ENCODE data around the gene PCDHGB6. TPM values are rescaled to one million over a fixed set of nuclear protein-coding genes. Genes with fewer than 3 reads are reported as not detected.

PCDHGB6 gene
- total and polyA plus RNA-seq, 5 donors from 2014 or later = not detected

DNA sequence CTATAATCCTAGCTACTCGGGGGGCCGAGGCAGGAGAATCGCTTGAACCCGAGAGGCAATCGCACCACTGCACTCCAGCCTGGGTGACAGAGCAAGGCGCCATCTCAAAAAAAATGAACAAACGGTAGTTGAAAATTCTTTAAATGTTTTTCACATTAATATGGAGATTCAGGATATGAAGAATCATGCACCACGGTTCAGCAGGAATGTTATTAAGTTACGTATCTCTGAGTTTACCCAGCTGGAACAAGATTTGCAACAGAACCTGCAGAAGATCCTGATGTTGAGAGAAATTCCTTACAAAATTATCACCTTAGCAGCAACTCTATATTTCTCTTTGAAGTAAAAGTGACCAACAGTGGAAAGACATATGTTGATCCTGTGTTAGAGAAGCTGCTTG, 32.5 kb downstream of the PCDHGB6 start:
- Histone ChIP-seq H3K27me3 (ENCODE audit: control insufficient read depth, insufficient read depth, low read length) (peaks cover 3% of the 10 kb centered on the region), H3K36me3 (ENCODE audit: control insufficient read depth, insufficient read depth, low read length) (no peaks in the 10 kb centered on the region), H3K9me3 (ENCODE audit: control insufficient read depth in 2 of 2, low read length in 2 of 2) (no peaks in the 10 kb centered on the region), H3K4me3 (ENCODE audit: low read depth, low read length) (no peak overlapping the region), H3K4me1 (ENCODE audit: control insufficient read depth, insufficient read depth, low read length, poor library complexity, severe bottlenecking) (no peaks in the 10 kb centered on the region), H3K27ac (ENCODE audit: insufficient read depth, low read length, poor library complexity, severe bottlenecking) (no peak overlapping the region)
- Mint-ChIP-seq H3K9me3 (peaks cover 0 to 3% (median 2%) of the 10 kb centered on the region in 7 donors), H3K4me1 (no peaks in the 10 kb centered on the region), H3K27me3 (peaks cover 9% of the 10 kb centered on the region), H3K27ac (no peak overlapping the region), H3K36me3 (no peaks in the 10 kb centered on the region), H3K4me3 (no peak overlapping the region)
- no peak for DNase-seq
- ATAC-seq (ENCODE audit: low read depth in 2 of 2) = no peak

- Mint-ChIP-seq H3K4me1 (no peaks in the 10 kb centered on the region), H3K9me3 (peaks cover 0 to 3% (median 2%) of the 10 kb centered on the region in 7 donors), H3K27me3 (peaks cover 7% of the 10 kb centered on the region), H3K36me3 (no peaks in the 10 kb centered on the region), H3K27ac (no peak overlapping the region), H3K4me3 (no peak overlapping the region)
- Histone ChIP-seq H3K27me3 (ENCODE audit: control insufficient read depth, insufficient read depth, low read length) (peaks cover 3% of the 10 kb centered on the region), H3K4me3 (ENCODE audit: low read depth, low read length) (no peak overlapping the region), H3K4me1 (ENCODE audit: control insufficient read depth, insufficient read depth, low read length, poor library complexity, severe bottlenecking) (no peaks in the 10 kb centered on the region), H3K36me3 (ENCODE audit: control insufficient read depth, insufficient read depth, low read length) (no peaks in the 10 kb centered on the region), H3K27ac (ENCODE audit: insufficient read depth, low read length, poor library complexity, severe bottlenecking) (no peak overlapping the region), H3K9me3 (ENCODE audit: control insufficient read depth in 2 of 2, low read length in 2 of 2) (no peaks in the 10 kb centered on the region)
- ATAC-seq (ENCODE audit: low read depth in 2 of 2) (no peak), DNase-seq (no peak)
Measured at GRCh38 chr5:141441571-141442170, 33.9 kb downstream of the PCDHGB6 start.

Other genes starting within 250 kb of the PCDHGB6 start
Only the 30 nearest of the 37 such genes appear.
- gene PCDHB10, start 215.7 kb upstream of the PCDHGB6 start, total RNA-seq = not detected
- not detected for gene PCDHB10, start 215.7 kb upstream of the PCDHGB6 start, polyA plus RNA-seq
- gene PCDHB11, start 208.4 kb upstream of the PCDHGB6 start, total RNA-seq = not detected
- gene PCDHB11, start 208.4 kb upstream of the PCDHGB6 start, polyA plus RNA-seq = not detected
- gene PCDHB12, start 199.3 kb upstream of the PCDHGB6 start, total RNA-seq = not detected
- not detected for gene PCDHB12, start 199.3 kb upstream of the PCDHGB6 start, polyA plus RNA-seq
- gene PCDHB13, start 194.1 kb upstream of the PCDHGB6 start, total RNA-seq = not detected
- gene PCDHB13, start 194.1 kb upstream of the PCDHGB6 start, polyA plus RNA-seq = under 1 TPM in 1 of 4 donors, not detected in 3; 0.05 TPM
- not detected for gene PCDHB14, start 184.7 kb upstream of the PCDHGB6 start, total RNA-seq
- gene PCDHB14, start 184.7 kb upstream of the PCDHGB6 start, polyA plus RNA-seq = not detected
- not detected for gene PCDHB15, start 162.6 kb upstream of the PCDHGB6 start, total RNA-seq
- gene PCDHB15, start 162.6 kb upstream of the PCDHGB6 start, polyA plus RNA-seq = not detected
- 0.74 TPM for gene SLC25A2, start 104.0 kb upstream of the PCDHGB6 start, total RNA-seq
- under 1 TPM in 1 of 4 donors, not detected in 3; 0.12 TPM for gene SLC25A2, start 104.0 kb upstream of the PCDHGB6 start, polyA plus RNA-seq
- gene TAF7, start 87.2 kb upstream of the PCDHGB6 start, total RNA-seq = 76.6 TPM
- 100 to 1,000 TPM; 172 to 235 (median 200) TPM for gene TAF7, start 87.2 kb upstream of the PCDHGB6 start, polyA plus RNA-seq
- 0.10 TPM for gene PCDHGA1, start 77.5 kb upstream of the PCDHGB6 start, total RNA-seq
- gene PCDHGA1, start 77.5 kb upstream of the PCDHGB6 start, polyA plus RNA-seq = under 1 TPM in 1 of 4 donors, not detected in 3; 0.06 TPM
- gene PCDHGA2, start 69.3 kb upstream of the PCDHGB6 start, total RNA-seq = not detected
- gene PCDHGA2, start 69.3 kb upstream of the PCDHGB6 start, polyA plus RNA-seq = not detected
- not detected for gene PCDHGA3, start 64.2 kb upstream of the PCDHGB6 start, total RNA-seq
- not detected for gene PCDHGA3, start 64.2 kb upstream of the PCDHGB6 start, polyA plus RNA-seq
- not detected for gene PCDHGB1, start 57.9 kb upstream of the PCDHGB6 start, total RNA-seq
- gene PCDHGB1, start 57.9 kb upstream of the PCDHGB6 start, polyA plus RNA-seq = not detected
- gene PCDHGA4, start 53.0 kb upstream of the PCDHGB6 start, total RNA-seq = not detected
- not detected for gene PCDHGA4, start 53.0 kb upstream of the PCDHGB6 start, polyA plus RNA-seq
- 0.20 TPM for gene PCDHGB2, start 48.0 kb upstream of the PCDHGB6 start, total RNA-seq
- under 1 TPM in 1 of 4 donors, not detected in 3; 0.54 TPM for gene PCDHGB2, start 48.0 kb upstream of the PCDHGB6 start, polyA plus RNA-seq
- gene PCDHGA5, start 43.9 kb upstream of the PCDHGB6 start, total RNA-seq = not detected
- under 1 TPM in 1 of 4 donors, not detected in 3; 0.08 TPM for gene PCDHGA5, start 43.9 kb upstream of the PCDHGB6 start, polyA plus RNA-seq
- gene PCDHGB3, start 37.8 kb upstream of the PCDHGB6 start, total RNA-seq = 0.20 TPM
- not detected for gene PCDHGB3, start 37.8 kb upstream of the PCDHGB6 start, polyA plus RNA-seq
- not detected for gene PCDHGA6, start 34.1 kb upstream of the PCDHGB6 start, total RNA-seq
- not detected for gene PCDHGA6, start 34.1 kb upstream of the PCDHGB6 start, polyA plus RNA-seq
- gene PCDHGA7, start 25.3 kb upstream of the PCDHGB6 start, total RNA-seq = not detected
- gene PCDHGA7, start 25.3 kb upstream of the PCDHGB6 start, polyA plus RNA-seq = under 1 TPM in 1 of 4 donors, not detected in 3; 0.09 TPM
- not detected for gene PCDHGB4, start 20.3 kb upstream of the PCDHGB6 start, total RNA-seq
- under 1 TPM in 1 of 4 donors, not detected in 3; 0.22 TPM for gene PCDHGB4, start 20.3 kb upstream of the PCDHGB6 start, polyA plus RNA-seq
- not detected for gene PCDHGA8, start 15.4 kb upstream of the PCDHGB6 start, total RNA-seq
- under 1 TPM in 1 of 4 donors, not detected in 3; 0.10 TPM for gene PCDHGA8, start 15.4 kb upstream of the PCDHGB6 start, polyA plus RNA-seq
- gene PCDHGB5, start 10.1 kb upstream of the PCDHGB6 start, total RNA-seq = not detected
- gene PCDHGB5, start 10.1 kb upstream of the PCDHGB6 start, polyA plus RNA-seq = under 1 TPM in 2 of 4 donors, not detected in 2; 0.17 to 0.27 TPM
- gene PCDHGA9, start 5.2 kb upstream of the PCDHGB6 start, total RNA-seq = not detected
- gene PCDHGA9, start 5.2 kb upstream of the PCDHGB6 start, polyA plus RNA-seq = not detected
- not detected for gene PCDHGA10, start 5.0 kb downstream of the PCDHGB6 start, total RNA-seq
- gene PCDHGA10, start 5.0 kb downstream of the PCDHGB6 start, polyA plus RNA-seq = not detected
- gene PCDHGB7, start 9.7 kb downstream of the PCDHGB6 start, total RNA-seq = not detected
- gene PCDHGB7, start 9.7 kb downstream of the PCDHGB6 start, polyA plus RNA-seq = not detected
- gene PCDHGA11, start 13.0 kb downstream of the PCDHGB6 start, total RNA-seq = not detected
- gene PCDHGA11, start 13.0 kb downstream of the PCDHGB6 start, polyA plus RNA-seq = not detected
- gene PCDHGA12, start 22.5 kb downstream of the PCDHGB6 start, total RNA-seq = not detected
- gene PCDHGA12, start 22.5 kb downstream of the PCDHGB6 start, polyA plus RNA-seq = not detected
- 0.35 TPM for gene PCDHGC3, start 67.9 kb downstream of the PCDHGB6 start, total RNA-seq
- gene PCDHGC3, start 67.9 kb downstream of the PCDHGB6 start, polyA plus RNA-seq = under 1 TPM in 1 of 4 donors, not detected in 3; 0.09 TPM
- gene PCDHGC4, start 77.0 kb downstream of the PCDHGB6 start, total RNA-seq = not detected
- not detected for gene PCDHGC4, start 77.0 kb downstream of the PCDHGB6 start, polyA plus RNA-seq
- gene PCDHGC5, start 81.1 kb downstream of the PCDHGB6 start, total RNA-seq = not detected
- not detected for gene PCDHGC5, start 81.1 kb downstream of the PCDHGB6 start, polyA plus RNA-seq
- gene DIAPH1, start 211.0 kb downstream of the PCDHGB6 start, total RNA-seq = 287 TPM
- gene DIAPH1, start 211.0 kb downstream of the PCDHGB6 start, polyA plus RNA-seq = 100 to 1,000 TPM in 1 of 4 donors, 10 to 100 TPM in 3; 86.1 to 105 (median 90.7) TPM

Data from CD4-positive, CD25-positive, alpha-beta regulatory T cell (primary cell).